NOMO-1 treated with dmso at 0.1 percent for 144 hours (cell line): Measurements from ENCODE around the gene SPTBN1.

Experiments
- DNase-seq: peaks from one replicate; lab custom pipeline; 2025; ENCODE audit not compliant: unreplicated experiment; lab: John Stamatoyannopoulos, UW

Gene SPTBN1

DNA sequence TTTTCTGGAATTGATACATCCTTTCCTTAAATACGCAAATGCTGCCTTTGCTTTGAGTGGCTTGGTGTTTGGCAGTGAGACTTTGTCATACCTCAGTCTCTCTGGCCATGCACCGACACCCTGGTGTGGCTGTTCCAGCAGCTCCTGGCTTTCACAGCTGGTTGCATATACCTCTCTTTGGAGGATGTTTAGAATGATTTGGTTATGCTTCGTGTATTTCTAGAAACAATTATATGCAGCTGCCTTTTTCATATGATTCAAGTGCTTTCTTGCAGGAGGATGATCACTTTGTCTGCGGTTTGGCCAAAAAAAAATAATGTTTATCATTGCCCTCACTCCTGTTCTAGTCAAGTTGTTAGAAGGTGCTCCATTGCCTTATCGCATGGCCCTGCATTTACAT, 172.3 kb downstream of the SPTBN1 start:
- DNase-seq, result no peak

DNA sequence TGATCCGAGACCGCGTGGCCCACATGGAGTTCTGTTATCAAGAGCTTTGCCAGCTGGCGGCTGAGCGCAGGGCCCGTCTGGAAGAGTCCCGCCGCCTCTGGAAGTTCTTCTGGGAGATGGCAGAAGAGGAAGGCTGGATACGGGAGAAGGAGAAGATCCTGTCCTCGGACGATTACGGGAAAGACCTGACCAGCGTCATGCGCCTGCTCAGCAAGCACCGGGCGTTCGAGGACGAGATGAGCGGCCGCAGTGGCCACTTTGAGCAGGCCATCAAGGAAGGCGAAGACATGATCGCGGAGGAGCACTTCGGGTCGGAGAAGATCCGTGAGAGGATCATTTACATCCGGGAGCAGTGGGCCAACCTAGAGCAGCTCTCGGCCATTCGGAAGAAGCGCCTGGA, 172.8 kb downstream of the SPTBN1 start:
- DNase-seq, result no peak

DNA sequence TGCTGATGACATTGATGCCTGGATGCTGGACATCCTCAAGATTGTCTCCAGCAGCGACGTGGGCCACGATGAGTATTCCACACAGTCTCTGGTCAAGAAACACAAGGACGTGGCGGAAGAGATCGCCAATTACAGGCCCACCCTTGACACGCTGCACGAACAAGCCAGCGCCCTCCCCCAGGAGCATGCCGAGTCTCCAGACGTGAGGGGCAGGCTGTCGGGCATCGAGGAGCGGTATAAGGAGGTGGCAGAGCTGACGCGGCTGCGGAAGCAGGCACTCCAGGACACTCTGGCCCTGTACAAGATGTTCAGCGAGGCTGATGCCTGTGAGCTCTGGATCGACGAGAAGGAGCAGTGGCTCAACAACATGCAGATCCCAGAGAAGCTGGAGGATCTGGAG, 173.3 kb downstream of the SPTBN1 start:
- no peak for DNase-seq

DNA sequence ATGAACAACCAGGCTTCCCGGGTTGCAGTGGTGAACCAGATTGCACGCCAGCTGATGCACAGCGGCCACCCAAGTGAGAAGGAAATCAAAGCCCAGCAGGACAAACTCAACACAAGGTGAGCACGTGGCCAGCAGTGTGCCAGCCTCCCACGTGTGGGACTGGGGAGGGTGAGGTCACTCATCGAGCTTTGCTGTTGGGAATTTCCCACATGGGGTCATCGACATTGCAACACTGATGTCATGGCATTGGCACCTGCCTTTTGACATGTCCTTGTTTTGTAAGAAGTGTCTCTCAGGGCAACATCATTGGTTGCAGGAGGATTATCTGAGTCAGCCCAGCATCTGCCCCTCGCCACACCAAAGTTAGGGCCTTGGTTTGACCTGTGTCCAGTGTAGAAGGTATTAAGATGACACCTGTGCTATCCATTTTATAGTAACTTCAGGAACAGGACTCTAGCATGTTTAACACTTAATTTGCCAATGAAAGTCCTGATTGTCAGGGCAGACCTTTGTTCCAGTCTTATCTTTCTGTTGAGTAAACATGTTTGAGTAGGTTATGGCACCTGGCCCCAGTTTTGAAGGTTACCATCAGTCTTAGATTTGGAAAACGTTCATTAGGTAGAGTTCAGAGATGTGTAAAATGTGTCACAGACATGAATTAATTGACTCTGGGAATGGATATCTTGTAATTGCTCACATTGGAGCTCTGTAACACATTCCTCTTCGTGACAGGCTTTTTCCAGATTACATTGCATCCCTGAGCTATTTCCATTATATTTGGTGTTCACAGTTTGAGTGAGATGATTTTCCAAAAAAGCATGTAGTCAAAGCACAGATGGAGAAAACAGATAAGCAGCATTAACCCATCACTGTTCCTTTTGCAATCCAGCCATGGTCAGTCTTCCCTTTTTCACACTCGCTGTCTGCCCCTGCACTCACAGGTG, 174.1 kb downstream of the SPTBN1 start:
- DNase-seq, result no peak

DNA sequence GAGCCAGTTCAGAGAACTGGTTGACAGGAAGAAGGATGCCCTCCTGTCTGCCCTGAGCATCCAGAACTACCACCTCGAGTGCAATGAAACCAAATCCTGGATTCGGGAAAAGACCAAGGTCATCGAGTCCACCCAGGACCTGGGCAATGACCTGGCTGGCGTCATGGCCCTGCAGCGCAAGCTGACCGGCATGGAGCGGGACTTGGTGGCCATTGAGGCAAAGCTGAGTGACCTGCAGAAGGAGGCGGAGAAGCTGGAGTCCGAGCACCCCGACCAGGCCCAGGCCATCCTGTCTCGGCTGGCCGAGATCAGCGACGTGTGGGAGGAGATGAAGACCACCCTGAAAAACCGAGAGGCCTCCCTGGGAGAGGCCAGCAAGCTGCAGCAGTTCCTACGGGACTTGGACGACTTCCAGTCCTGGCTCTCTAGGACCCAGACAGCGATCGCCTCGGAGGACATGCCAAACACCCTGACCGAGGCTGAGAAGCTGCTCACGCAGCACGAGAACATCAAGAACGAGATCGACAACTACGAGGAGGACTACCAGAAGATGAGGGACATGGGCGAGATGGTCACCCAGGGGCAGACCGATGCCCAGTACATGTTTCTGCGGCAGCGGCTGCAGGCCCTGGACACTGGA, 174.9 kb downstream of the SPTBN1 start:
- no peak for DNase-seq

DNA sequence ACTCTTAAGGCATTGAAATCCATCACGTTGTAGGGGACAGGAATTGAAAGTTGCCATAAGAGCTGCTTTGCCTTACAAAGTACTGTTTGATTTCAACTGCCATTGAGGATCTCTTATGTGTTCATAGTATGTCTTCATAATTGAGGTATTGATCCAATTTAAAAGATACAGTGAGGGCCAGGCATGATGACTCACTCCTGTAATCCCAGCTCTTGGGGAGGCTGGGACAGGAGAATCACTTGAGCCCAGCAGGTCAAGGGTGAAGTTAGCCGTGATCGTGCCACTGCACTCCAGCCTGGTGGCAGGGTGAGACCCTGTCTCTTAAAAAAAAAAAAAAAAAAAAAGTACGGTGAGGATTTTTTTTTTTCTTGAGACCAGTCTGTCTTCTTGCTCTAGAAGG, 175.6 kb downstream of the SPTBN1 start:
- no peak for DNase-seq

DNA sequence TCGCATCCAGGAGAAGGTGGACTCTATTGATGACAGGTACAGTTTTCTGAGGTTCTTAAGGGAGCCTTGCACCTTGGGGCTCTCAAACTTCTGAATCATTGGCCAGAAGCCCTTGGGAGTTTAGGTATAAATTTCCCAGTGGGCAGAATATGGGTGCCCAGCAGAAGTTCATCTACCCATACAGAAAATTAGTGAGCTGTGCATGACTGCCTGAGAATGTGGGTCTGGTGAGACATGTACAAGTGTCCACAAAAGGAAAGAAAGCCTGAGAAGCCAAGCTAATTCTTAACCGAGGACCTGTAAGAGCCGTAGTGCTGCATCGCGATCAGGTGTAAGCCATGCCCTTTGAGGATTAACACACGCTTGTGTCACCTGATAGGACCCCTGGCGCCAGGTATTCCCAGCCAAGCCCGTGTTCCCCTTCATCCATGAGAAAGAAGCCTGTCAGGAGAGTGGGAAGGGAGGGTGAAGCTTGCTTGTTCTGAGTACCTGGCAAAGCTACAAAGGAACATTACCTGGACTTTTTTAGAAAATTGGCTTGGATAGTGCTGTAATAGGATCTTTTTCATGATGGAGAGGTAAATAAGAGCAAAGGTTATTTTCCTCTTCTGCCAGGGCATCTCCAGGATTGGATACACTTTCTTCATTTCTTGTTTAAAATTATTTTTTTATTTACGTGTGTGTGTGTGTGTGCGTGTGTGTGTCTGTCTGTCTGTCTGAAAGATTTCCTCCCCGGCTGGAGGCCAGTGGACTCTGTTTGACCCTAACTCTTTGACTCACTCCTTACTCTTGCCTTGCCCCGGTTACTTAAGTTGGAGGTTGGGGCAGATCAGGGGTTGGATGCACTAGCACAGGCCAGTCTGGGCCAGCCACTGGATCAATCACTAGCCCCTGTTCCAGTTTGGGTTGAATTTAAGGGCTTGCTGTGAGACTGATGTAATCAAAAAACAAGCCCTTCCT, 176.9 kb downstream of the SPTBN1 start:
- no peak for DNase-seq

DNA sequence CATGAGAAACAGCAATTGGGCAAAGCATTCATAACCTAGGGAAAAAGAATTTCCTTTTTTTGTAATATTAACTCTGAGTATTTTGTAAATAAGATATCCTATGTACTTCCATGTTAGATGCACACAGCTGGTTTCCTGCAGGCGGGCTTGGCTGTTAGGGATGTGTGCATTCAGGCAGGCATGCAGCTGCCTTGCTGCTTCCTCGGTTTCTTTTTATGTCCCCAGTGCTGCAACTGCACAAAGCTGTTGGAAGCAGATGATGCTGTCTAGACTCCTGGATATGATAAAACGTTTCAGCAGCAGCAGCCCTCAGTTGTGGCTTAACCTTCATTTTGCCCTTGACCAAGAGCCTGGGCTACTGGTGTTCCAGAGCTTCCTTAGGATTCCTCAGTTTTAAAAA, 177.9 kb downstream of the SPTBN1 start:
- DNase-seq, result no peak

DNA sequence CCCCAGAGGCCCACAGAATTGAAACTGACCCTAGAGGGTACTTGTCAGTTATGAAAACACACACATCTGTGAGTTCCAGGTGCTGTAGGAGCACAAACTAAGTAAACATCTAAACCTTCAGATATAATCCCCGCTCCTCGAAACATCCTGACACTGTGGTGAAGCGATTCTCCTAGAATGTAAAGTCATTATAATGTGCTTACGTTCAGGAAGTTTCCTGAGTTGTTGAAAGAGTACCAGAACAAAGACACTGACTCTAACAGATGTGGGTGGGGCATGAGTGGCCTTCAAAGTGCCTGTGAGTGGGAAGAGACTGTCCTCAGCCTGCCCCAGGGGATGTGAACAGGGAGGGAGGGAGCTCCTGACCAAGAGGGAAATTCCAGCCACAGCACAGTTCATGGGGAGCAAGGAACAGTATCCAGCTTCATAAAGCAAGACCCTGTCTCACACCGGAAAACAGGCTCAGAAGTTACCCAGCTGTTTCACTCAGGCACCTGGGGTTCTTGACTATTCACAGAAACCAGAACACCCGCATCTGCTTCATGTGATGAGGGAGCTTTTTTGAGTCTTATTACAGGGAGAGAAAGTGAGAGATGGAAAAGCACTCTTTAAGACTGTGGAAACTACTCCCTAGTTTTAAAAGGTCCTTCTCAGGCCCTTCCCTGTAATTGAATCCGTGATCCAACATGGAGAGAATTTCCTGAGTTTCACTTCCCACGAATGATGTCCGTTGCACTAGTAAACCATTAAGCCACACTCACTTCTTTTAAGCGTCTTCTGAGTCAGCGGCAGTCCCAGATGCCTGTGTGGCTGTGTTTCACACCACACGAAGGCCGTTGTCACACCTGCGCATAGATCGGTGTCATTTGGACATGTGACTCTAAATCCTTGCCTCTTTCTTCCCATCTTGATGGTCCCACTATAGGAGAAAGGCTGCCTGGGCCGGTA, 178.7 kb downstream of the SPTBN1 start:
- no peak for DNase-seq

DNA sequence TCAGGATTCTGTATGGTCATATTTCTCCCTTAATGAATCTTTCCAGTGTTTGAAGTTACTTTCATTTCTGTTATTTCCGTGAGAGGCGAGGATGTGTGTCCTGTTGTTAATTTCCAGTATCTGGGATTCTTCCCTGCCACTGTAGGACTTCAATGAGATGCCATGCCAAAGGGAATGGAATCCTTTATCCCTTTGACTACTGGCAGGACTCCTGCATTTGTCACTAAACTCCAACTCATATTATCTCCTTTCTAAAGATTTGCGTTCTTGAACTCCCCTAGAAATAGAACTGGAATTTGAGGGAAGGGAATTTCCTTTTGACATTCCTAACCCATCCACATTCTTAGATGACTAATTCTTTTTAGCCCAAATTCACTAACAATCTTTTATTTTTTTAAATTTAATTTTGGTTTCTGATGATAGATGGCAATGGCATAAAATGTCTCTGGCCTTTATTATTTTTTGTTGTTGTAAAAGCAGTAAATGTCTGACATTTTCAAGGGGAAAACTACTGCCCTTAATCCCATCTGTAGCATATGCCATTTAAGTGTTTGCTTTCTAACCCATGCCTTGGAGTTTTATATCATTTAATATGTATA, 179.5 kb downstream of the SPTBN1 start:
- no peak for DNase-seq

DNA sequence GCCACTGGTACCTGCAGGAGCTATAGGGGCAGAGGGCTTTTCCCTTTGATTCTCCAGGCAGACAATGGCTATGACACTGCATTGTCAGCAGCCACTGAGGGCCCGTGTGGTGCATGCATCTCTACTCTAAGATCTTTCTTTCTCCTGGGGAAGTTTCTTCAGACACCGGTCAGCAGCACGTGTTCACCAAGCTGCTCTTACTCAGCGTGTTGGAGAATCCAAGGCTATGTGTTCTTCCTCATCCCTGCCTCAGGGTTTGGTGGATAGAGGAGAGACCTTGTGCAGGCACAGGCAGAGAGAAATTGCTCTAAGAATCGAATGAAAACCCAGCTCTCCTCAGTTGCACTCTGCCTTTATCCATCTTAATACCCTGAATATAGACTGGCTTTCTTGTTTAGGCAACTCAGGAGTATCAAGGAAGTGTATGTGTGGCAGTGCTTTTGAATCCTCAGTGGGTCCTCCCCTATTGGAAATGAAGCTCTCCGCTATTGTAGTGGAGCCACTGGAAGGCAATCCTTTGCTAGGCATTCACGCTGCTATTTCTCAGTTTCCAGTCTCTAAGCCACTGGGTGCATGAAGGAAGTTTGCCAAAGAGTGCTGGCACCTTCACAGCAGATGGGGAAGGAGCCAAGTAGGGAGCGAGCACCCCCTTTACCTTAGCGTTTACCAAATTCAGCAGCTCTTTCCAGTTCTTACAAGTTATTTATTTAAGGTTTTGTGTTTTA, 180.4 kb downstream of the SPTBN1 start:
- DNase-seq, result no peak

DNA sequence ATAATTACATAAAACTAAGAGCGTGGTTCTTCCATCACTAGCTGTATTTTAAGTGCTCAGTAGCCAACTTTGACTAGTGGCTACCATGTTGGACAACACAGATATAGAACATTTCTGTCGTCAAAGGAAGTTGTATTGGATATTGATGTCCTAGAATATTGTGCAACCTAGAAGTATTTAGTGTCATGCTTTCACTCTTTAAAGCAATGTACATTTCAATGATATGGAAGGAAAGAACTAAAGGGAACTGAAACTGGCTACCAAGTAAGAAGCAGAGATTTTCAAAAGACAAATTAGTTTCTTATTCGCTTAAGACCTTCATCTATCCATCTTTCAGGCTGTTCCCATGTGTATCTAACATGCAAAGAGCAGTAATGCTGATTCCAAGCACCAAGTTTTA, 182.0 kb downstream of the SPTBN1 start:
- peak; percentile 12 for DNase-seq

DNA sequence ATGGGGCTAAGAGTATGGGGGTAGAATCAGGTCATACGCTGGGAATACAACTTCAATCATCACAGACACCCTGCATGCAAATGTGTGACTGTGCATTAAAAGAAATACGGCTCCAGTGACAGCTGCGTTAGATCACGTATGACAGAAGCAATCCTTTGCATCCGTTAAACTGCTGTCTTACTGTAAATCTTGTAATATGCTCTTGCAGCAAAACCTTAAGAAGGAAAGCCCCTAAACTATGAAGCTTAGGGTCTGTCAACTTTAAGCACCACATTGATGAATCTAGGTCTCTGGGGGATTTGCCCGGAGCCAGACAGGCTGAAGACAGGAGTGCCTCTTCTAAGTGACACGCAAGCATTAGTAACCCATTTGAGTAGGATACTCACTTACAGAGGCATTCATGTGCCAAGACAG, 182.7 kb downstream of the SPTBN1 start:
- DNase-seq, result no peak

DNA sequence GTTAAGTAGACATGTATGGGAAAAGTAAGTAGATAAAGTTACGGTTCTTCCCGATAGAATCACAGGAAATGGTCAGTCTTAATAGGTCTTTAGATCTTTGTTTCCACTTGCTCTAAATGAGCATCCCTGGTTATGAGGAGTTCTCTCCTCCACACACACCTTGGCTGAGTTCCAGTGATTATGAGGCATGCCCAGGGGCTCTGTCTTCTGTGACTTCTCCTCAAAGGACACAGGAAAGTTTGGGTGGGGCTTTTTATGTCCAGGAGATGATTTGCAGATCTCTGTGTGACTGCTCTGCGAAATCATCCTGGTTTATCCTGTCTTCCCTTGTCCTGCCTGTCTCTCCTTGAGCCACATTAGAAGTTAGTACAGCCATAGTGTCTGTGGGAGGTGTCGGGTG, 183.5 kb downstream of the SPTBN1 start:
- DNase-seq, result no peak

DNA sequence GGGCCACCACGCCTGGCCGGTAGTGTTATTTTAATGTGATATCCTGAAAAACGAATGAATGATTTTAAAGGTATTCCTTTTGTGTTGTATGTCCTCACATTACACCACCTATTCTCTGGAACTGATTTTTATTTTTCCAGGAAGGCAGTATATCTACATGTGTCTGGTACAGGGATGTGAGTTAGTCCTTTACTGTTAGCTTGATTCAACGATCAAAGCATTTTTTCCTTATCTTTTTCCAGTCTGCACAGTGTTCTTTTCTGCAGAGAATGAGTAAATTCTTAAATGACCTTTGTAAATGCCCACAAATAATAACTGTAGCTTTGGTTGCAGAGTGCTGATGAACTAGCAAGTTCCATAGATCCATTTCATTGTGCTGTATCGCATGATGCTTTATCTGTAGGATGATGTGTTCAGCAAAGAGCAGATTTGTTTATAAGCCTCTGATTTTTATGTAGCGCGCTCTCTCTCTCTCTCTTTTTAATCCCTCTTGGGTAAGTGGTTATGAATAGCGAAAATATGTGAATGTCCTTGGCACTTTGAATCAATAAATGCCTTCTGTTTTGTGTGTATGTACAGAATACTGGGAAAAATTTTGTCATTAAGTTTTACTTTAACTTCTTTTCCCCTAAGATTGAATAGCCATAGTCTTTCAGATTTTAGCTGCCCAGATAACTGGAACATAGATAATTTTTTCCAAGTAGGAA, 184.9 kb downstream of the SPTBN1 start:
- no peak for DNase-seq

DNA sequence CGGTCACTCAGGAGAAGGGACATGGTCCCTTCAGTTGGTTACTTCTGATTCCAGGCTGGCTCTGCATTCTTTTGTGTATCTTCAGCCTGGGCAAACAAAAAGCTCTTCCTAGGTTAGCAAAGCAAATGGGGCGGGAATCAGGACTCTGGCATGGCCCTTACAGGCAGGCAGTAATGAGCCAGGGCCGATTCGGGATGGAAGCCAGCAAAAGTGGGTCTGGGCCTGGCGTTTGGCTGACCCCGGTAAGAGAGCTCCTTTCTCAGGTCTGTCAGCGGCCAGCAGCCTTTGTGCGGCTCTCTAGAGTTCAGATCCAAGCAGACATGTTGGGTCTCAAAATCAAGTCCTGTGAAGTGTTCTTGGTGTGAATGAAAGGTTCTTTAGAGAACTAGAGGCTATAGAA, 185.9 kb downstream of the SPTBN1 start:
- no peak for DNase-seq

DNA sequence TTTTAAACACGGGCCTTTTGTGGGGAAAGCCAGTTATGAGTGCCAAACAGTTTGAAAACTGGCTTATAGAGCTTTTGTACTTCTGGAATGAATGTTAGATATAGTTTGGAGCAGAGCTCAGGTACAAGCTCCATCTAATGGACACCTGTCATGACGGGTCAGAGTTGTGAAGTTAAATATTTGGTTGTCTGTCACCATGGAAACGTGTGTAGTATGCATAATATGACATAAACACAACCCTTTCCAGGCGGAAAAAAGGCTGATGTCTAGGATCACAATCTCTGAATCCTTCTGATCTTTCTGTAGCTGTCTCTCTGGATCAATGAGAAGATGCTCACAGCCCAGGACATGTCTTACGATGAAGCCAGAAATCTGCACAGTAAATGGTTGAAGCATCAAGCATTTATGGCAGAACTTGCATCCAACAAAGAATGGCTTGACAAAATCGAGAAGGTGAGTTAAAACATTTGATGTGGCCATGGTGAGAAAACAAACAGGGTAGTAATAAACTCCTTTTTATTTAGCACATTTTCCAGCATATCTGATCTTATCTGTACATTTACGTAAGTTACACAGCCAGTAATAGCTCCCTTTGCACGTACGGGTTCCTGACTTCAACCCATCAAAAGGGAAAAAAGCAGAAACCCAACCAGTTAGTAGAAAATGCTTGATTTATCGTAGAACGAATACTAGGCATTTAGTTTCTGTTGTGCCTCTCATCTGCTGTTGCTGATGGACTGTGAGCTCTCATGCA, 186.7 kb downstream of the SPTBN1 start:
- DNase-seq, result no peak

DNA sequence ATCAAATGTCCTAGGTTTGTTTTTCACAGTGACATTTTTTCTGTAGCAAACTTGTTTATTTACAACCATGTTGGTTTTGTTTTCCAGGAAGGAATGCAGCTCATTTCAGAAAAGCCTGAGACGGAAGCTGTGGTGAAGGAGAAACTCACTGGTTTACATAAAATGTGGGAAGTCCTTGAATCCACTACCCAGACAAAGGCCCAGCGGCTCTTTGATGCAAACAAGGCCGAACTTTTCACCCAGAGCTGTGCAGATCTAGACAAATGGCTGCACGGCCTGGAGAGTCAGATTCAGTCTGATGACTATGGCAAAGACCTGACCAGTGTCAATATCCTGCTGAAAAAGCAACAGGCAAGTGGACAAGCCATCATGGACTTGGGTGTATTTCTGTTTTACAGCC, 188.1 kb downstream of the SPTBN1 start:
- no peak for DNase-seq
